HepG2 (cell line): Measurements from ENCODE around the gene LRP5. TPM values are rescaled to one million over a fixed set of nuclear protein-coding genes. Genes with fewer than 3 reads are reported as not detected.
A peak's percentile ranks its signal among the peaks of the same experiment; 100 is the strongest.

Experiments used
- AGO2 ChIP-seq: fragments of 200-400 bp; formaldehyde crosslinking; optimal IDR thresholded peaks from 2 replicates; pipeline ENCODE3; 2017; ENCODE audit warnings: mild to moderate bottlenecking, low read depth, low read length, moderate library complexity
- GFI1 ChIP-seq: sonication (generic); formaldehyde crosslinking; IDR thresholded peaks from 2 replicates; pipeline ENCODE4 v1.5.0; 2020; ENCODE audit warnings: missing genetic modification reagents, mild to moderate bottlenecking, borderline replicate concordance
- JUN ChIP-seq: sonication (generic); formaldehyde crosslinking; IDR thresholded peaks from 2 replicates; pipeline ENCODE4 v1.4.0; 2020; ENCODE audit warnings: mild to moderate bottlenecking, missing genetic modification reagents
- JUNB ChIP-seq: sonication (generic); formaldehyde crosslinking; IDR thresholded peaks from 2 replicates; pipeline ENCODE4 v1.8.0; 2022; ENCODE audit warnings: missing genetic modification reagents, mild to moderate bottlenecking, borderline replicate concordance
- PATZ1 ChIP-seq: sonication (generic); formaldehyde crosslinking; IDR thresholded peaks from 2 replicates; pipeline ENCODE4 v1.4.0; 2020; ENCODE audit warnings: missing genetic modification reagents
- SIN3A ChIP-seq: IDR thresholded peaks from 2 replicates; pipeline ENCODE4 v1.6.1; 2011; ENCODE audit warnings: low read depth, mild to moderate bottlenecking, control low read depth, low read length, borderline replicate concordance
- SOX13 ChIP-seq, 3 experiments: fragments of 450-650 bp in 1 of 3; sonication (generic) in 1 of 3; formaldehyde crosslinking in 1 of 3; IDR thresholded peaks in 2 of 3; conservative IDR thresholded peaks in 1 of 3; 2 replicates each; pipeline versions ENCODE4 v1.5.0 to v1.6.1; 2016 to 2020; ENCODE audit warnings: antibody characterized with exemption in 1 of 3, mild to moderate bottlenecking in 1 of 3, missing compliant biosample characterization in 1 of 3, missing genetic modification reagents in 1 of 3, moderate library complexity in 1 of 3
- ZC3H4 ChIP-seq: sonication (generic); formaldehyde crosslinking; IDR thresholded peaks from 2 replicates; pipeline ENCODE4 v1.4.0; 2020; ENCODE audit warnings: missing genetic modification reagents, borderline replicate concordance
- ZNF274 ChIP-seq: sonication (generic); formaldehyde crosslinking; IDR thresholded peaks from 2 replicates; pipeline ENCODE4 v1.5.1; 2020; ENCODE audit warnings: mild to moderate bottlenecking, missing genetic modification reagents
- ZNF777 ChIP-seq: sonication (generic); formaldehyde crosslinking; IDR thresholded peaks from 2 replicates; pipeline ENCODE4 v1.4.0; 2020; ENCODE audit warnings: missing genetic modification reagents
- polyA plus RNA-seq, 8 experiments: library from polyadenylated mRNA; depleted of rRNA in 3 of 8; stranded (reverse) in 7 of 8; unstranded in 1 of 8; fragments of >200 nt; fragmentation: Illumina TruSeq in 4 of 8; extraction: Trizol in 4 of 8; gene quantifications; 2 replicates each; pipeline versions ENCODE4 v1.2.1 to v1.2.3, GENCODE V29; 2011 to 2016; ENCODE audit warnings: low read depth in 4 of 8, missing spikeins in 1 of 8, mixed read lengths in 1 of 8; ENCODE audit not compliant: insufficient read depth in 1 of 8
- total RNA-seq, 5 experiments: library from RNA; depleted of rRNA; stranded (reverse); fragments of >200 nt; fragmentation: Illumina TruSeq; extraction: Trizol; gene quantifications; 2 replicates each; pipeline ENCODE4 v1.2.3, GENCODE V29; 2016; ENCODE audit warnings: low read depth in 1 of 5
- TF ChIP-seq, protein P1 (sequence below), 2 experiments: sonication (generic) in 1 of 2; formaldehyde crosslinking in 1 of 2; IDR thresholded peaks; 2 replicates each; pipeline versions ENCODE4 v1.4.0 to v1.6.1; 2016 to 2020; ENCODE audit warnings: borderline replicate concordance in 1 of 2, low read depth in 1 of 2, mild to moderate bottlenecking in 1 of 2, missing genetic modification reagents in 1 of 2
- TF ChIP-seq, protein P2 (sequence below): sonication (generic); formaldehyde crosslinking; IDR thresholded peaks from 2 replicates; pipeline ENCODE4 v1.4.0; 2020; ENCODE audit warnings: mild to moderate bottlenecking, missing genetic modification reagents
- TF ChIP-seq, protein P3 (sequence below): sonication (generic); formaldehyde crosslinking; IDR thresholded peaks from 2 replicates; pipeline ENCODE4 v1.5.0; 2020; ENCODE audit warnings: mild to moderate bottlenecking, missing genetic modification reagents

Gene LRP5
- total and polyA plus RNA-seq, 2 of the 13 experiments (the other 11 are each of a cell fraction or from before 2014, with no cell fraction given) = 40.4 to 64.0 TPM

- TF ChIP-seq, protein P1, sequence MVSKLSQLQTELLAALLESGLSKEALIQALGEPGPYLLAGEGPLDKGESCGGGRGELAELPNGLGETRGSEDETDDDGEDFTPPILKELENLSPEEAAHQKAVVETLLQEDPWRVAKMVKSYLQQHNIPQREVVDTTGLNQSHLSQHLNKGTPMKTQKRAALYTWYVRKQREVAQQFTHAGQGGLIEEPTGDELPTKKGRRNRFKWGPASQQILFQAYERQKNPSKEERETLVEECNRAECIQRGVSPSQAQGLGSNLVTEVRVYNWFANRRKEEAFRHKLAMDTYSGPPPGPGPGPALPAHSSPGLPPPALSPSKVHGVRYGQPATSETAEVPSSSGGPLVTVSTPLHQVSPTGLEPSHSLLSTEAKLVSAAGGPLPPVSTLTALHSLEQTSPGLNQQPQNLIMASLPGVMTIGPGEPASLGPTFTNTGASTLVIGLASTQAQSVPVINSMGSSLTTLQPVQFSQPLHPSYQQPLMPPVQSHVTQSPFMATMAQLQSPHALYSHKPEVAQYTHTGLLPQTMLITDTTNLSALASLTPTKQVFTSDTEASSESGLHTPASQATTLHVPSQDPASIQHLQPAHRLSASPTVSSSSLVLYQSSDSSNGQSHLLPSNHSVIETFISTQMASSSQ (IDR thresholded peaks at IDR 0.05; ENCODE audit: low read depth) = no peak
- TF ChIP-seq, protein P1 (CRISPR knock-in tag; IDR thresholded peaks at IDR 0.05; ENCODE audit: borderline replicate concordance) = no peak
- peak; percentile 24 for TF ChIP-seq AGO2
- TF ChIP-seq PATZ1 (CRISPR knock-in tag) = no peak
- TF ChIP-seq JUNB (CRISPR knock-in tag) = no peak
- 0 out of 2 replicates have a peak, but pooled peaks have one; percentile 29 for TF ChIP-seq ZNF274 (CRISPR knock-in tag)
- TF ChIP-seq, protein P2, sequence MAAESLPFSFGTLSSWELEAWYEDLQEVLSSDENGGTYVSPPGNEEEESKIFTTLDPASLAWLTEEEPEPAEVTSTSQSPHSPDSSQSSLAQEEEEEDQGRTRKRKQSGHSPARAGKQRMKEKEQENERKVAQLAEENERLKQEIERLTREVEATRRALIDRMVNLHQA (CRISPR knock-in tag) = no peak
- no peak for TF ChIP-seq SIN3A
- no peak for TF ChIP-seq JUN (CRISPR knock-in tag)
- TF ChIP-seq SOX13 (IDR thresholded peaks at IDR 0.05) = no peak
- no peak for TF ChIP-seq SOX13 (CRISPR knock-in tag; conservative IDR thresholded peaks at IDR 0.05 in 1 of 2, IDR thresholded peaks at IDR 0.05 in 1 of 2)
- TF ChIP-seq ZNF777 (CRISPR knock-in tag) = no peak
- TF ChIP-seq ZC3H4 = no peak
- TF ChIP-seq, protein P3, sequence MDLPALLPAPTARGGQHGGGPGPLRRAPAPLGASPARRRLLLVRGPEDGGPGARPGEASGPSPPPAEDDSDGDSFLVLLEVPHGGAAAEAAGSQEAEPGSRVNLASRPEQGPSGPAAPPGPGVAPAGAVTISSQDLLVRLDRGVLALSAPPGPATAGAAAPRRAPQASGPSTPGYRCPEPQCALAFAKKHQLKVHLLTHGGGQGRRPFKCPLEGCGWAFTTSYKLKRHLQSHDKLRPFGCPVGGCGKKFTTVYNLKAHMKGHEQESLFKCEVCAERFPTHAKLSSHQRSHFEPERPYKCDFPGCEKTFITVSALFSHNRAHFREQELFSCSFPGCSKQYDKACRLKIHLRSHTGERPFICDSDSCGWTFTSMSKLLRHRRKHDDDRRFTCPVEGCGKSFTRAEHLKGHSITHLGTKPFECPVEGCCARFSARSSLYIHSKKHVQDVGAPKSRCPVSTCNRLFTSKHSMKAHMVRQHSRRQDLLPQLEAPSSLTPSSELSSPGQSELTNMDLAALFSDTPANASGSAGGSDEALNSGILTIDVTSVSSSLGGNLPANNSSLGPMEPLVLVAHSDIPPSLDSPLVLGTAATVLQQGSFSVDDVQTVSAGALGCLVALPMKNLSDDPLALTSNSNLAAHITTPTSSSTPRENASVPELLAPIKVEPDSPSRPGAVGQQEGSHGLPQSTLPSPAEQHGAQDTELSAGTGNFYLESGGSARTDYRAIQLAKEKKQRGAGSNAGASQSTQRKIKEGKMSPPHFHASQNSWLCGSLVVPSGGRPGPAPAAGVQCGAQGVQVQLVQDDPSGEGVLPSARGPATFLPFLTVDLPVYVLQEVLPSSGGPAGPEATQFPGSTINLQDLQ (CRISPR knock-in tag) = no peak
- TF ChIP-seq GFI1 (CRISPR knock-in tag) = no peak
Observed at GRCh38 chr11:68303982-68304780, 8.2 kb upstream of the LRP5 start (continued).
